ENCODE measurements around the gene FGD4. TPM values are rescaled to one million over a fixed set of nuclear protein-coding genes. Genes with fewer than 3 reads are reported as not detected.

FGD4 gene
- total and polyA plus RNA-seq, 2 donors (not counting 3 experiments of a cell fraction or from before 2014, with no cell fraction given) = 6.6 to 44.7 TPM

GRCh38 chr12:32455607-32456071 is 56.3 kb downstream of the FGD4 start:
- Histone ChIP-seq H3K27ac (ENCODE audit: insufficient read depth, low read depth, low read length) (peak overlapping the region; percentile 89), H3K9ac (replicated peaks; ENCODE audit: extremely low read depth, insufficient read depth, low read length) (peak overlapping the region; percentile 86), H3K79me2 (ENCODE audit: control insufficient read depth, insufficient read depth, low read length) (peaks cover 23% of the 10 kb centered on the region), H3K4me1 (ENCODE audit: control insufficient read depth, extremely low read depth, insufficient read depth, low read length) (peaks cover 67% of the 10 kb centered on the region), H3K9me1 (replicated peaks; ENCODE audit: control insufficient read depth, extremely low read depth, insufficient read depth, low read length) (no peaks in the 10 kb centered on the region), H3K9me3 (replicated peaks; ENCODE audit: control insufficient read depth, insufficient read depth, low read length) (no peaks in the 10 kb centered on the region), H4K20me1 (replicated peaks; ENCODE audit: control insufficient read depth, extremely low read depth, insufficient read depth, low read length) (no peaks in the 10 kb centered on the region), H3K4me2 (ENCODE audit: insufficient read depth, low read length) (peak overlapping the region; percentile 99), H3K36me3 (ENCODE audit: control insufficient read depth in 2 of 2, extremely low read depth in 1 of 2, insufficient read depth in 2 of 2, low read length in 2 of 2) (no peaks in the 10 kb centered on the region), H3K27me3 (ENCODE audit: control insufficient read depth in 2 of 2, insufficient read depth in 2 of 2, low read length in 2 of 2) (no peaks in the 10 kb centered on the region), H2AFZ (ENCODE audit: low read depth, low read length) (no peak overlapping the region), H3K4me3 (replicated peaks in 1 of 3; ENCODE audit: insufficient read depth in 1 of 3, low read depth in 1 of 3, low read length in 3 of 3) (peak overlapping the region in 2 of 3 experiments; percentile 50 to 82)
- dilution Hi-C loops (cut with MboI; ENCODE audit: extremely low pct_ligation_motif_present, low sequenced_read_pairs) = no loop called here
- peak; percentile 76 for FAIRE-seq
- TF ChIP-seq MYC (IDR thresholded peaks at IDR 0.05; ENCODE audit: low read depth, low read length) (no peak), MAX (IDR thresholded peaks at IDR 0.05; ENCODE audit: insufficient read depth, insufficient read length) (no peak), POLR2AphosphoS5 (IDR thresholded peaks at IDR 0.05; ENCODE audit: insufficient read depth, low read depth, low read length) (no peak), GATA2 (IDR thresholded peaks at IDR 0.05; ENCODE audit: insufficient read depth, insufficient read length, low read depth, low read length) (peak; percentile 87), JUN (IDR thresholded peaks at IDR 0.05; ENCODE audit: borderline replicate concordance, insufficient read depth, insufficient read length, low read depth) (peak; percentile 78), POLR2A (IDR thresholded peaks at IDR 0.05; ENCODE audit: low read depth, low read length) (peak; percentile 35), CTCF (IDR thresholded peaks at IDR 0.05; ENCODE audit: extremely low read depth in 1 of 2, insufficient read depth in 1 of 2, low read depth in 1 of 2, low read length in 2 of 2) (peak; percentile 44 to 46), FOS (IDR thresholded peaks at IDR 0.05; ENCODE audit: borderline replicate concordance, insufficient read depth, low read length) (peak; percentile 74), EZH2 (IDR thresholded peaks at IDR 0.05; ENCODE audit: borderline replicate concordance, low read depth, low read length, severe bottlenecking) (no peak)
- ChIA-PET POLR2A (no interaction called here), CTCF (interaction anchor here (0.6 to 4.6 kb wide), 30 partner anchors 13 to 300 kb away, joined by 3 to 37 read pairs (median 5); partner anchors contain the start of genes FGD4 and YARS2)
- peak; percentile 91 for DNase-seq (ENCODE audit: low read depth, low spot score)
- no TSS peak for BruUV-seq (replicated peaks)
- intact Hi-C loops (cut with micrococcal nuclease) = loop anchor here (1.0 to 10.0 kb wide), 11 partner anchors 33 to 801 kb away; partner anchors contain the start of genes ETFBKMT, FGD4 and YARS2

Data from endothelial cell of umbilical vein (primary cell).